Smooth muscle cell of the brain vasculature (primary cell): ENCODE measurements around the gene LEMD2.

ENCODE experiments used
- DNase-seq: peaks from one replicate; pipeline ENCODE4 v3.0.0-alpha.2; 2012; ENCODE audit warnings: low read depth, low spot score

LEMD2 gene

GRCh38 chr6:33738879-33739278, 50.1 kb downstream of the LEMD2 start:
- no peak for DNase-seq

GRCh38 chr6:33738153-33738552, 50.8 kb downstream of the LEMD2 start:
- no peak for DNase-seq

GRCh38 chr6:33737267-33738026, 51.5 kb downstream of the LEMD2 start:
- no peak for DNase-seq

GRCh38 chr6:33735216-33735615, 53.7 kb downstream of the LEMD2 start:
- DNase-seq = no peak

GRCh38 chr6:33733709-33734007, 55.3 kb downstream of the LEMD2 start:
- no peak for DNase-seq

- no peak for DNase-seq
These were observed 55.9 kb downstream of the LEMD2 start for GRCh38 chr6:33732817-33733708.

- DNase-seq = no peak
These were observed 56.5 kb downstream of the LEMD2 start for GRCh38 chr6:33732385-33732784.

GRCh38 chr6:33731751-33732282, 57.1 kb downstream of the LEMD2 start:
- DNase-seq = no peak

GRCh38 chr6:33731035-33731434, 57.9 kb downstream of the LEMD2 start:
- DNase-seq = no peak

GRCh38 chr6:33730611-33731010, 58.3 kb downstream of the LEMD2 start:
- DNase-seq = no peak

- DNase-seq = no peak
These were observed 59.9 kb downstream of the LEMD2 start for GRCh38 chr6:33729059-33729458.

- no peak for DNase-seq
These were observed 60.5 kb downstream of the LEMD2 start for GRCh38 chr6:33728438-33728837.

GRCh38 chr6:33727932-33728331, 61.0 kb downstream of the LEMD2 start:
- no peak for DNase-seq

GRCh38 chr6:33727126-33727525, 61.8 kb downstream of the LEMD2 start:
- no peak for DNase-seq

GRCh38 chr6:33726696-33727095, 62.2 kb downstream of the LEMD2 start:
- DNase-seq = no peak

- no peak for DNase-seq
These were observed 62.8 kb downstream of the LEMD2 start for GRCh38 chr6:33725891-33726673.

GRCh38 chr6:33725222-33725621, 63.7 kb downstream of the LEMD2 start:
- DNase-seq = no peak

- DNase-seq = no peak
These were observed 64.6 kb downstream of the LEMD2 start for GRCh38 chr6:33724102-33725023.

- no peak for DNase-seq
These were observed 65.4 kb downstream of the LEMD2 start for GRCh38 chr6:33723371-33724085.

GRCh38 chr6:33722103-33722623, 66.8 kb downstream of the LEMD2 start:
- DNase-seq = no peak
